Measurements from ENCODE around the gene GADD45B. TPM values are rescaled to one million over a fixed set of nuclear protein-coding genes. Genes with fewer than 3 reads are reported as not detected.

The GADD45B gene
- total RNA-seq, 2 donors from 2014 or later: 16.5 to 23.6 TPM

DNA sequence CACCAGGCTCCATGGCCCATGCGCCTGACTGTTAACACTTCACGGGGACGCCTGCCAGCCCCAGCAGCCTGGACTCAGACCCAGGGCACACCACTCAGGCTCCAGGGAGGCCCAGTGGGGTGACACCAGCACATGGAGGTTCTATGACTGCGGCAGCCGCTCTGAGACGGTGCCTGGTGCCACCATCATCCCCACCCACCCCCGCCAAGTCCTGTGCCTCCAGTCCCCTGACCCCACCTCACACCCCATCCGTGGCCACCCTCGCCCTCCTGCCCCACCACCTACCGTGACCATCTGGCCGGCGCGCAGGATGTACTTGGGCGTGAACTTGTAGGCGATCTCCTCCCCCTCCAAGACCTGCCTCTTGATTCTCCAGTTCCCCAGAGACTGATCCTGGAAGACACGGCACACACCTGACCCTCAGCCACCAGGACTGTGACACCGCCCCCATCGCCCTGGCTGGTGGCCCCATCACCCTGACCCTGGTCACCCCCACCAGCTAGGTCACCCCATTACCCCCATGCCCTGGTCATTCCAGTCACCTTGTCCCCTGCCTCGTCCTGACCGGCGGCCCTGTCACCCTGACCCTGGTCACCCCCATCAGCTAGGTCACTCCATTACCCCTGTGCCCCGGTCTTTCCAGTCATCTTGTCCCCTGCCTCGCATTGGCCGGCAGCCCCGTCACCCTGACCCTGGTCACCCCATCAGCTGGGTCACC, 43.6 kb upstream of the GADD45B start:
- no peak overlapping the region for H3K4me3 ChIP-seq (ENCODE audit: low read length)
- no peaks in the 10 kb centered on the region for H3K4me1 ChIP-seq (ENCODE audit: control insufficient read depth, insufficient read depth, low read length)
- no peak overlapping the region for H3K27ac ChIP-seq (ENCODE audit: low read depth, low read length)
- Mint-ChIP-seq H3K27ac (no peak overlapping the region), H3K27me3 (ENCODE audit: insufficient read depth) (no peaks in the 10 kb centered on the region), H3K36me3 (ENCODE audit: low read depth) (peaks cover 26% of the 10 kb centered on the region), H3K4me1 (peaks cover 7% of the 10 kb centered on the region), H3K4me3 (no peak overlapping the region), H3K9me3 (no peaks in the 10 kb centered on the region)
- TF ChIP-seq CTCF (conservative IDR thresholded peaks at IDR 0.05): no peak
- WGBS, 2 experiments (ENCODE audit: insufficient coverage in 1 of 2, insufficient read length in 1 of 2): 92 to 94% methylated on average over 16 to 25 of the region's 25 CpGs
- peaks cover 28% of the 10 kb centered on the region for H3K36me3 ChIP-seq (ENCODE audit: control insufficient read depth, insufficient read depth, low read length)
- no peaks in the 10 kb centered on the region for H3K9me3 ChIP-seq (ENCODE audit: control insufficient read depth, low read length)
- no peaks in the 10 kb centered on the region for H3K27me3 ChIP-seq (ENCODE audit: control insufficient read depth, insufficient read depth, low read length, poor library complexity, severe bottlenecking)
- H3K9ac ChIP-seq (ENCODE audit: extremely low read depth, low read length, poor library complexity, severe bottlenecking): no peak overlapping the region
- no peak for DNase-seq

DNA sequence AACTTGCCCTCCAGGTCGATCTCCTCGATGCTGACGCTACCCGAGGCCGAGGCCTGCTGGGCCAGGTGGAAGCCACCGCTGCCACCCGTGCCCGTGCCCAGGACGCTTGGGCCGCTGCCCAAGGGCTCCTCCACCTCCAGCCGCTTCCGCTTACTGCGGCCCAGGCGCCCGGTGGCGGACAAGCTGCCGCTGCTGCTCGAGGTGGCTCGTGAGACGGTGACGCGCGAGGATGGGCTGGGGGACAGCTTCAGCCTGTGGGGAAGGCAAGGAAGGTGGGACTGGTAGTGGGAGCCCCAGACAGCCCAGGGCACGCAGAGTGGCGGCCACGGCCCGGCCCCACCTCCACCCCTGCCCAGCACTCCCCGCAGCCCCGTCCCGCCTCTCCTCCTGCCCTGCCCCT, 42.1 kb upstream of the GADD45B start:
- no peak overlapping the region for H3K9ac ChIP-seq (ENCODE audit: extremely low read depth, low read length, poor library complexity, severe bottlenecking)
- no peak overlapping the region for H3K4me3 ChIP-seq (ENCODE audit: low read length)
- no peaks in the 10 kb centered on the region for H3K27me3 Mint-ChIP-seq (ENCODE audit: insufficient read depth)
- peaks cover 43% of the 10 kb centered on the region for H3K36me3 ChIP-seq (ENCODE audit: control insufficient read depth, insufficient read depth, low read length)
- no peak overlapping the region for H3K27ac Mint-ChIP-seq
- 95 to 97% methylated on average over 23 to 30 of the region's 30 CpGs for WGBS, 2 experiments (ENCODE audit: insufficient coverage in 1 of 2, insufficient read length in 1 of 2)
- H3K9me3 Mint-ChIP-seq: no peaks in the 10 kb centered on the region
- no peak overlapping the region for H3K4me3 Mint-ChIP-seq
- DNase-seq: no peak
- H3K27ac ChIP-seq (ENCODE audit: low read depth, low read length): no peak overlapping the region
- TF ChIP-seq CTCF (conservative IDR thresholded peaks at IDR 0.05): no peak
- H3K27me3 ChIP-seq (ENCODE audit: control insufficient read depth, insufficient read depth, low read length, poor library complexity, severe bottlenecking): no peaks in the 10 kb centered on the region
- no peaks in the 10 kb centered on the region for H3K4me1 ChIP-seq (ENCODE audit: control insufficient read depth, insufficient read depth, low read length)
- H3K9me3 ChIP-seq (ENCODE audit: control insufficient read depth, low read length): no peaks in the 10 kb centered on the region
- peaks cover 29% of the 10 kb centered on the region for H3K36me3 Mint-ChIP-seq (ENCODE audit: low read depth)
- no peaks in the 10 kb centered on the region for H3K4me1 Mint-ChIP-seq

DNA sequence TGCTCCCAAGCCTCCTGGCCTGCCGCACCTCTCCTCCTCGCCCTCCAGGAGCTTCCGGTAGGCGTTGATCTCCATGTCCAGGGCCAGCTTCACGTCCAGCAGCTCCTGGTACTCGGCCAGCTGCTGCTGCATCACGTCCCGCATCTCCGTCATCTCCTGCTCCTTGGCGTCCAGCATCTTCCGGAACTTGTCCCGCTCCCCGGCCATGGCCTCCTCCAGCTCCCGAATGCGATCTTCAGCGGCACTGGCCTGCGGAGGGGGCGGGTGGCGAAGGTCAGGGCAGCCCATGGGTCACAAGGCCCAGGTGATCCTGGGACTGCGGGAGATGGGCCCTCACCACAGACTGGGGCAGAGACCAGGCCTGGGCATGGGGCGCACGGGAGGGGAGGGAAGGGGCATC, 41.7 kb upstream of the GADD45B start:
- DNase-seq: peak; percentile 48
- Mint-ChIP-seq H3K4me3 (no peak overlapping the region), H3K27me3 (ENCODE audit: insufficient read depth) (no peaks in the 10 kb centered on the region), H3K9me3 (no peaks in the 10 kb centered on the region), H3K36me3 (ENCODE audit: low read depth) (peaks cover 29% of the 10 kb centered on the region), H3K27ac (no peak overlapping the region), H3K4me1 (no peaks in the 10 kb centered on the region)
- H3K4me1 ChIP-seq (ENCODE audit: control insufficient read depth, insufficient read depth, low read length): no peaks in the 10 kb centered on the region
- H3K4me3 ChIP-seq (ENCODE audit: low read length): no peak overlapping the region
- WGBS, 2 experiments (ENCODE audit: insufficient coverage in 1 of 2, insufficient read length in 1 of 2): 92 to 96% methylated on average over 15 to 22 of the region's 22 CpGs
- no peak overlapping the region for H3K27ac ChIP-seq (ENCODE audit: low read depth, low read length)
- no peak overlapping the region for H3K9ac ChIP-seq (ENCODE audit: extremely low read depth, low read length, poor library complexity, severe bottlenecking)
- H3K36me3 ChIP-seq (ENCODE audit: control insufficient read depth, insufficient read depth, low read length): peaks cover 47% of the 10 kb centered on the region
- no peaks in the 10 kb centered on the region for H3K9me3 ChIP-seq (ENCODE audit: control insufficient read depth, low read length)
- TF ChIP-seq CTCF (conservative IDR thresholded peaks at IDR 0.05): no peak
- H3K27me3 ChIP-seq (ENCODE audit: control insufficient read depth, insufficient read depth, low read length, poor library complexity, severe bottlenecking): no peaks in the 10 kb centered on the region
